Bronchial epithelial cell (primary cell): ENCODE results near the gene LAPTM5. TPM values are rescaled to one million over a fixed set of nuclear protein-coding genes. Genes with fewer than 3 reads are reported as not detected.
A peak's percentile ranks its signal among the peaks of the same experiment; 100 is the strongest.

Experiments used
- DNase-seq: peaks from one replicate; pipeline ENCODE4 v3.0.0-alpha.2; 2010; ENCODE audit warnings: low read depth
- FAIRE-seq: peaks from 2 replicates; lab custom pipeline; 2011; peaks lifted over from hg19 to GRCh38; lab: Jason Lieb, UNC
- H3K27me3 ChIP-seq: 2 replicates; pipeline ENCODE4 v1.5.1; 2011; ENCODE audit warnings: low read length; ENCODE audit not compliant: control insufficient read depth, insufficient read depth
- H3K36me3 ChIP-seq: 2 replicates; pipeline ENCODE4 v1.5.1; 2011; ENCODE audit warnings: low read length; ENCODE audit not compliant: control insufficient read depth, insufficient read depth
- H3K4me3 ChIP-seq: 2 replicates; pipeline ENCODE4 v1.5.1; 2011; ENCODE audit warnings: mild to moderate bottlenecking, low read depth, low read length, control low read depth
- total RNA-seq: library from RNA; depleted of rRNA; stranded (reverse); fragments of >200 nt; gene quantifications from 2 replicates; pipeline ENCODE4 v1.2.1, GENCODE V29; 2014
- TF ChIP-seq, protein P1 (sequence below): IDR thresholded peaks from 2 replicates; pipeline ENCODE4 v1.5.1; 2011; ENCODE audit warnings: mild to moderate bottlenecking, moderate library complexity, low read length, control low read depth, inconsistent platforms; ENCODE audit not compliant: insufficient read depth, severe bottlenecking

LAPTM5 gene
- total RNA-seq, 1 donor from 2014 or later = under 0.01 TPM

- FAIRE-seq = no peak
- TF ChIP-seq, protein P1, sequence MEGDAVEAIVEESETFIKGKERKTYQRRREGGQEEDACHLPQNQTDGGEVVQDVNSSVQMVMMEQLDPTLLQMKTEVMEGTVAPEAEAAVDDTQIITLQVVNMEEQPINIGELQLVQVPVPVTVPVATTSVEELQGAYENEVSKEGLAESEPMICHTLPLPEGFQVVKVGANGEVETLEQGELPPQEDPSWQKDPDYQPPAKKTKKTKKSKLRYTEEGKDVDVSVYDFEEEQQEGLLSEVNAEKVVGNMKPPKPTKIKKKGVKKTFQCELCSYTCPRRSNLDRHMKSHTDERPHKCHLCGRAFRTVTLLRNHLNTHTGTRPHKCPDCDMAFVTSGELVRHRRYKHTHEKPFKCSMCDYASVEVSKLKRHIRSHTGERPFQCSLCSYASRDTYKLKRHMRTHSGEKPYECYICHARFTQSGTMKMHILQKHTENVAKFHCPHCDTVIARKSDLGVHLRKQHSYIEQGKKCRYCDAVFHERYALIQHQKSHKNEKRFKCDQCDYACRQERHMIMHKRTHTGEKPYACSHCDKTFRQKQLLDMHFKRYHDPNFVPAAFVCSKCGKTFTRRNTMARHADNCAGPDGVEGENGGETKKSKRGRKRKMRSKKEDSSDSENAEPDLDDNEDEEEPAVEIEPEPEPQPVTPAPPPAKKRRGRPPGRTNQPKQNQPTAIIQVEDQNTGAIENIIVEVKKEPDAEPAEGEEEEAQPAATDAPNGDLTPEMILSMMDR = no peak
- no peaks in the 10 kb centered on the region for H3K27me3 ChIP-seq
- DNase-seq = no peak
- no peak overlapping the region for H3K4me3 ChIP-seq
- H3K36me3 ChIP-seq = no peaks in the 10 kb centered on the region
These were observed 8.7 kb downstream of the LAPTM5 start for GRCh38 chr1:30748699-30749401.

GRCh38 chr1:30748098-30748698, 9.4 kb downstream of the LAPTM5 start:
- H3K4me3 ChIP-seq = no peak overlapping the region
- FAIRE-seq = no peak
- peak; percentile 81 for DNase-seq
- TF ChIP-seq, protein P1 = no peak
- no peaks in the 10 kb centered on the region for H3K36me3 ChIP-seq
- H3K27me3 ChIP-seq = no peaks in the 10 kb centered on the region

- no peaks in the 10 kb centered on the region for H3K36me3 ChIP-seq
- TF ChIP-seq, protein P1 = no peak
- DNase-seq (no peak), FAIRE-seq (no peak)
- no peak overlapping the region for H3K4me3 ChIP-seq
- no peaks in the 10 kb centered on the region for H3K27me3 ChIP-seq
These were observed 10.3 kb downstream of the LAPTM5 start for GRCh38 chr1:30747033-30748008.

- TF ChIP-seq, protein P1 = no peak
- DNase-seq (no peak), FAIRE-seq (no peak)
- H3K36me3 ChIP-seq = no peaks in the 10 kb centered on the region
- no peaks in the 10 kb centered on the region for H3K27me3 ChIP-seq
- no peak overlapping the region for H3K4me3 ChIP-seq
These were observed 11.2 kb downstream of the LAPTM5 start for GRCh38 chr1:30746212-30747032.

- no peak for DNase-seq
- H3K36me3 ChIP-seq = no peaks in the 10 kb centered on the region
- H3K27me3 ChIP-seq = no peaks in the 10 kb centered on the region
- no peak for FAIRE-seq
- H3K4me3 ChIP-seq = no peak overlapping the region
- TF ChIP-seq, protein P1 = no peak
These were observed 11.8 kb downstream of the LAPTM5 start for GRCh38 chr1:30745834-30746208.
